ENCODE measurements around the gene NAALADL2.

DNA sequence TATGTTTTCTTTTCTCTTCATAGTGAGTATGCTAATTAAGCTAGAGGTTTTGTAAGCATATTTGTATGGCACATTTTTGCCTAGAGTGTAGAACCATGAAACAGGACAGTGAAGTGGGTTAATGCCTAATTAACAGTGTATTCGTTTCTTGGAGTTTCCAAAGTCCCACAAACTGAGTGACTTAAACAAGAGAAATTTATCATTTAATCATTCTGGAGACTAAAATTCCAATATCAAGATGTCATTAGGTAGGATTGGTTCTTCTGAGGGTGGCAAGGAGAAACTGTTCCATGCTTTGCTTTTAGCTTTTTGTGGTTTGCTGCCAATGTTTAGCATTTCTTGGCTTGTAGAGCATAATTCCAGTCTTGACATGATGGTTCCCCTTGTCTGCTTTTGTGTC lies 734.2 kb downstream of the NAALADL2 start:
- TF ChIP-seq, protein P1, sequence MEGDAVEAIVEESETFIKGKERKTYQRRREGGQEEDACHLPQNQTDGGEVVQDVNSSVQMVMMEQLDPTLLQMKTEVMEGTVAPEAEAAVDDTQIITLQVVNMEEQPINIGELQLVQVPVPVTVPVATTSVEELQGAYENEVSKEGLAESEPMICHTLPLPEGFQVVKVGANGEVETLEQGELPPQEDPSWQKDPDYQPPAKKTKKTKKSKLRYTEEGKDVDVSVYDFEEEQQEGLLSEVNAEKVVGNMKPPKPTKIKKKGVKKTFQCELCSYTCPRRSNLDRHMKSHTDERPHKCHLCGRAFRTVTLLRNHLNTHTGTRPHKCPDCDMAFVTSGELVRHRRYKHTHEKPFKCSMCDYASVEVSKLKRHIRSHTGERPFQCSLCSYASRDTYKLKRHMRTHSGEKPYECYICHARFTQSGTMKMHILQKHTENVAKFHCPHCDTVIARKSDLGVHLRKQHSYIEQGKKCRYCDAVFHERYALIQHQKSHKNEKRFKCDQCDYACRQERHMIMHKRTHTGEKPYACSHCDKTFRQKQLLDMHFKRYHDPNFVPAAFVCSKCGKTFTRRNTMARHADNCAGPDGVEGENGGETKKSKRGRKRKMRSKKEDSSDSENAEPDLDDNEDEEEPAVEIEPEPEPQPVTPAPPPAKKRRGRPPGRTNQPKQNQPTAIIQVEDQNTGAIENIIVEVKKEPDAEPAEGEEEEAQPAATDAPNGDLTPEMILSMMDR (IDR thresholded peaks at IDR 0.05), result no peak
- TF ChIP-seq POLR2AphosphoS5 (IDR thresholded peaks at IDR 0.05; ENCODE audit: insufficient read depth in 1 of 2, low read depth in 1 of 2) (no peak), POLR2A (IDR thresholded peaks at IDR 0.05) (no peak)

Data from vagina (tissue), 2 donors.